ENCODE data around the gene PUS1.
"Not testable (repeated sequence)": the region's sequence is repeated elsewhere in the genome, so short reads cannot be mapped to it uniquely, and the experiment has no call there.

PUS1 gene

DNA sequence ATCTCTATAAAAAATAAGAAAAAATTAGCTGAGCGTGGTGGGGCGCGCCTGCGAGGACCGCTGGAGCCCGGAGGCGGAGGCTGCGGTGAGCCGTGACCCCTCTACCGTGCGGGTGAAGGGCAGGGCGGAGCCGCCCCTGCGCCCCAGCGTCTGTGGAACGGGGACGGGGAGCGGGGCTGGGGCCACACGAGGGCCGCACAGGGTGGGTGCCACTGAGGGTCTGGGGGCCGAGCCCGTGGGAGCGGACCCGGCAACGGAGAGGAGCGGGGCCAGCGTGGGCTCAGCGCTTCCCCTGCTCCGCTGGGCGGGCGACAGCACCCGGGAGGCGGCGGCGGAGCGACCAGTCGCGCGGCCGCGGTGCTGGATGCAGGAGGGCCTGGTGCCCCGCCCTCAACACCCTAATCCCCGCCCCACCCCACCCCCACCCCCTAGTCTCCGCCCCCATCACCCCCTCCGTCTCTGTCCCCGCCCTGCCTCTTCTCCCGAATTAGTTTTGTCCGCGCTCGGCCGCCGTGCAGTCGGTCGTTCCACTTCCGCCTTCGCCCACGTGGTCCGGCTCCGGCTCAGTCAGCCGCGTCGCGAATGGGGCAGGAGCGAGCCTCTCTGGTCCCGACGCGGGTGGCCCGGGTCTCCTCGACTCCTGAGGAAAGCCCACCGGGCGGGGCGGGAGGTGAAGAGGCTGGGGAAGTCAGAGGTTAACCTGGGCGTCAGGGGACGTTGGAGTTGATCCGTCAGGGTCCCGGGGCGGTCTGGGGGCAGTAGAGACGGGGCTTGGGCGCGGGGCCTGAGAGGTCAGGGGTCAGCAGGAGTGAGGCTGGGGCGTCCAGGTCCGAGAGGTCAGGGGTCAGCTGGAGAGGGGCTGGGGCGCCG, at the start of gene PUS1:
Gene PUS1, plus strand, starts transcription at position 566 of the 870 bp plus-strand sequence. CDS start 447 bp downstream, outside the sequence.
- DNase-seq, result peak; percentile 95

DNA sequence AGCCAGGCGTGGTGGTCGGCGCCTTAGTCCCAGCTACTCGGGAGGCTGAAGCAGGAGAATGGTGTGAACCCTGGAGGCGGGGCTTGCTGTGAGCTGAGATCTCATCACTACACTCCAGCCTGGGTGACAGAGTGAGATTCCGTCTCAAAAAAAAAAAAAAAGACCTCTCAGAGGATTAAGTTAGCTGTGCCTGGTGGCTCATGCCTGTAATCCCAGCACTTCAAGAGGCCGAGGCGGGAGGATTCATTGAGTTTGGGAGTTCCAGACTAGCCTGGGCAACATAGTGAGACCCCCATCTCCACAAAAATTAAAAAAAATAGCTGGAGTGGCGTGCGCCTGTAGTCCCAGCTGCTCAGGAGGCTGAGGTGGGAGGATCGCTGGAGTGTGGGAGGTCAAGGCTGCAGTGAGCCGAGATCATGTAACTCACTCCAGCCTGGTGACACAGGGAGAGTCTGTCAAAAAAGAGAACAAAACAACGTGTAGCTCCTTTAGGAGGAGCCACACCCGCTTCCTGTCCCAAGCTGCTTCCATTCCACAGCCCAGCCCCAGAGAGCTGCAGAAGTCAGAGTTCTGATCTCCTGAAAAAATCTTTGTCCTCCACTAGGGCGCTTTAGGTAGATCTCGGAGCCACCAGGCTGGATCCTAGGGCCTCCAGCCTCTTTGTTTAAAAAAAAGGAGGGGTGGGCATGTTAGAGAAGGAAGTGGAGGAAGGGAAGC, 46.1 kb upstream of the PUS1 start:
- DNase-seq, result no peak

DNA sequence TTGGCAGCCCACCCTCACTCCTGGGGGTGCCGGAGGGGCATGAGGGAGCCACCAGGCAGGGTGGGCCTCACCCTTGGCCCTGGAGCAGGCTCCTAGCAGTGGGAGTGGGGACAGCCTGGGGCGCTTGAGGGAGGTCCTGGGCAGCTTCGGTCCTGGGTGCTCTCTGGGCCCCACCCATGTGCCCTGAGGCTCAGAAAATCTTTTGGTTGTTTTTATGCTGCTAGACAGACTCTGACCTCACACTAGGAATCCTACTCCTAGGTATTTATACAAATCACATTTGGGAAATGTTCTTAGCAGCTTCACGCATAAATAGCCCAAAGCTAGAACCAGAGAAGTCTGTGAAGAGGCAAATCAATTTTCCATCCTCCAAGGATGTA, 45.6 kb upstream of the PUS1 start:
- DNase-seq, result no peak

DNA sequence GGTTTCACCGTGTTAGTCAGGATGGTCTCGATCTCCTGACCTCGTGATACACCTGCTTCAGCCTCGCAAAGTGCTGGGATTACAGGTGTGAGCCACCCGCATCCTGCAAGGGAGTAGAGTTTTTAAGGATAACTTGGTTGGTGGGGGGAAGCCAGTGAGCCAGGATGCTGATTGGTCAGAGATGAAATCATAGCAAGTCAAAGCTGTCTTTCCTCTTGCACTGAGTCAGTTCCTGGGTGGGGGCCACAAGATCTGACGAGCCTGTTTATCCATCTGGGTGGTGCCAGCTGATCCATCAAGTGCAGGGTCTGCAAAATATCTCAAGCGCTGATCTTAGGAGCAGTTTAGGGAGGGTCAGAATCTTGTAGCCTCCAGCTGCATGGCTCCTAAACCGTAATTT, 44.0 kb upstream of the PUS1 start:
- not testable (repeated sequence) for DNase-seq

DNA sequence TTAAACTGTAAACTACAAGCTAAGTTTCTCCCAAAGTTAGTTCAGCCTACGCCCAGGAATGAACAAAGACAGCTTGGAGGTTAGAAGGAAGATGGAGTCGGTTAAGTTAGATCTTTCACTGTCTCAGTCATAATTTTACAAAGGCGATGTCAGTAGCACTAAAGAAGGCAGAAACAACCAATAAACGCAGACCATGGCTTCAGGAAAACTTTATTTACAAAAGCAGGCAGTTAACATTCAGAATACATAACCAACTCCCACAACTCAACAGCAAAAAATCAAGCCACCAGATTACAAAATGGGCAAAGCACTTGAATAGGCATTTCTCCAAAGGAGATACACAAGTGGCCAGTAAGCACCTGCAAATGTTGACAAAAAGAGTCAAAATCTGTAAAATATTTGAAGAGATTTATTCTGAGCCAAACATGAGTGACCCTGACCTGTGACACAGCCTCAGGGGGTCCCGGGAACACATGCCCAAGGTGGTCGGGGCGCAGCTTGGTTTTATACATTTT, 43.5 kb upstream of the PUS1 start:
- no peak for DNase-seq

DNA sequence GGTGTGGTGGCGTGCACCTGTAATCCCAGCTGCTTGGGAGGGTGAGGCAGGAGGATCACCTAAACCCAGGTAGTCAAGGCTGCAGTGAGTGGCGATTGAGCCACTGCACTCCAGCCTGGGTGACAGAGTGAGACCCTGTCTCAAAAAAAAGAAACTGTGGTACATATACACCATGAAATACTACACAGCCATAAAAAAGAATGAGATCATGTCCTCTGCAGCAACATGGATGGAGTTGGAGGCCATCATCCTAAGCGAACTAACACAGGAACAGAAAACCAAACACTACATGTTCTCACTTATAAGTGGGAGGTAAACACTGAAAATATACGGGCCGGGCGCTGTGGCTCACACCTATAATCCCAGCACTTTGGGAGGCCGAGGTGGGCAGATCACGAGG, 37.4 kb upstream of the PUS1 start:
- DNase-seq, result not testable (repeated sequence)

DNA sequence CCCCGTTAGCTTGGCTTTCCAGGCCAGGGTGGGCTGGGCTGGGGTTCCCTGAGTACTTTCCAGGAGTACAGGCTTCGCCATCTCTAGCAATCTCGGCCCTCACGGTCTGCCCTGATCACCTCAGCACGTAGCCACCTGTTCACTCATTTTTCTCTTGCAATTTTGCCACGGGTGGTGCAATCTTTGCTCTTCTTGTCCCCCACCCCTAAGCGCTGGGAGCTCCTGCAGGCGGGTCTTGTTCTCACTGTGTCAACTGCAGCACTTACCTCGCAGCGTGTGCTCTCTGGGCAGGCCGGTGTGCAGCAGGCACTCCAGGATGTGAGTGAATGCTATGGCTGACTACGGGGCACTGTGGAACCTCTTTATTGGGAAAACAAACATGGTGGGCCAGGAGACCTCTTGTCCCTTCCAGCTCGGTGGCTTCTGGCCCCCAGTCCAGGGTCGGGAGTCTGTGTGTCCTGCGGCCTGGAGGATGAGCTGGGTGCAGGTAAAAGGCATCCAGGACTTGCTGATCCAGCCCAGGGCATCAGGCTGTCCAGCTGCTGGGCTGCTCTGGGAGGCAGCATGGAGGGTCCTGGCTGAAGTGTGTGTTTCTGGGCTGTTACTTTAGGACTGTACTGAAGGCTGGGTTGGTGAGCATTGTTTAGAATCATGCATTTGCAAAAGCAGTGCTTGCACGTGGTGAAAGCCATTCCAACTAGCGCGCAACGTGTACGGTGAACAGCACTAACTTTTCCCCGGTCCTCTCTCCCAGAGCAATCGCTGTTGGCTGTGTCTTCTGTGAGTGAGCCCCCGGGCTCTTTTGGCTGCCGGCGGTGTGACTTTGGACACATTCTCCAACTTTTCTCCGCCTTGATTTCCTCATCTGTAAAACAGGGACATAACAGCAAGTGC, 36.1 kb upstream of the PUS1 start:
- DNase-seq, result no peak

DNA sequence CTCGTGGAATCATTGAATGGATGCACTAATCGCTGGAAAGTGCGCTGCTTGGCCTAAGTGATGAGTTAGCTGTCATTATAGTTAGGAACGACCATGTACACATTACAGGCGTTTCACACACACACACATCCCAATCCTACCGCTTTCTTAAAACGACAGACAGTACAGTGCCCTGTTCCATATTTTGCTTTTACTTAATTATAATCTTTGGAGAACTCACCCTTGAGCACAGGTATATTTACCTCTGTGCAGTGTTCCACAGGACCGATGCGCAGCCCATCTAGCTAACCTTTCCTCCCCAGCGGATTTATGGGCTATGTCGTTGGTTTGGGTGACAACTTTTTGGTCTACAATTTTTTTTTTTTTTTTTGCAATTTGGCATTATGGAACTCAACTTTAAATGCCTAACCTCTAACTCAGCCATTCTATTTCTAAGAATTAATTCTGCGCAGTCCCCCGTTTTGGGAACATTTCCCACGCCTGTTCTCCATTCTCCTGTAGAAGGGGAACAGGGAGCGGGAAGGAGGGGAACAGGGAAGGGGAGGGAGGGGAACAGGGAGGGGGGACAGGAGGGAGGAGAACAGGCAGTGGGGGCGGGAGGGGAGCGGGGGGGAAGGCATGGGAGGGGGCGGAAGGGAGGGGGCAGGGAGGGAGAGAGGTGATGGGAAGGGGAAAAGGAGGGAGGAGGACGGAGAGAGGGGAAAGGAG, 35.3 kb upstream of the PUS1 start:
- DNase-seq, result no peak

DNA sequence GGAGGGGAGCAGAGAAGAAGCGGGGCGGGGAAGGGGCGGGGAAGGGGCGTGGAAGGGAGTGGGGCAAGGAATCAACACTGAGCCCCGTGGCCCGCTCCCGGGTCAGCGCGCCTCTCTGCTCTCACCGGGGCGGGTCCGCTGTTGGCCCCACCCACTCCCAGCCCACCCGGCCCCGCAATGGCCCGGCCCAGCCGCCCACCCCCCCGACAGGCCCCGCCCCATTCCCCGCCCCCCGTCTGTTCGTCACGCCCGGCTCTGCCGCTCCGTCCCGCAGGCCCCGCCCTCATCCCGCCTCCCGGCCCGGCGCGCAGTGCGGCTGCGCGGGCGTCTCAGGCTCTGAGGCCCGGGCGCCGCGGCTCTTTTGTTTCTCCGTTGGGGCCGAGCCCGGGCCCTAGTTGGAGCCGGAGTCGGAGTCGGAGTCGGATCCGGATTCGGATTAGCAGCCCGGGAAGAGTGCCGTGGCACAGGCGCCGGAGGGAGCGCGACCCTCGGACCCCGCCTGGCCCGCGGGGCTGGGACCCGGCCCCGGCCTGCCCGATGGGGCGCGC, 34.7 kb upstream of the PUS1 start, which contains the start of gene ULK1:
Gene ULK1, plus strand, starts transcription at position 310 of the 548 bp plus-strand sequence. CDS start 380 bp downstream, outside the sequence.
- peak; percentile 95 for DNase-seq

DNA sequence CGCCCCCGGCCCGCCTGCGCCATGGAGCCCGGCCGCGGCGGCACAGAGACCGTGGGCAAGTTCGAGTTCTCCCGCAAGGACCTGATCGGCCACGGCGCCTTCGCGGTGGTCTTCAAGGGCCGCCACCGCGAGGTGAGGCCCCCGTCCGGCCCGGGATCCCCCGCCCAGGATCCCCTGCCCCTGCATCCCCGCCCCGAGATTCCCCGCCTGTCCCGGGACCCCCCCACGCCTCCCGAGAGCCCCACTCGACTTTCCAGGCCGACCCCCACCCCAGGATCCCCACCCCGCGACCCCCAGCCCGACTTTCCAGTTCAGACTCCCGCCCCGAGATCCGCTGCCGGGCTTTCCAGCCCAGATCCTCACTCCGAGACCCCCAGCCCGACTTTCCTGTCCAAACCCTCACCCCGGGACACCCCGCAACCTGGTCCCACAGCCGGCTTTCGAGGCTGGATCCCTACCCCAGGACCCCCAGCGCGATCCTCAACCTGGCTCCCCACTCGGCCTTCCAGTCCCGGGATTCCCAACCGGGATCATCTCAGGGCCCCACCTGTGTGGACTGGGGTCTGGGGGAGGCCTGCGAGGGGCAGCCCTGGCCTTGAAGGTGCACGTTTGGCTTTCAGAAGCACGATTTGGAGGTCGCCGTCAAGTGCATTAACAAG, 34.0 kb upstream of the PUS1 start:
- no peak for DNase-seq

DNA sequence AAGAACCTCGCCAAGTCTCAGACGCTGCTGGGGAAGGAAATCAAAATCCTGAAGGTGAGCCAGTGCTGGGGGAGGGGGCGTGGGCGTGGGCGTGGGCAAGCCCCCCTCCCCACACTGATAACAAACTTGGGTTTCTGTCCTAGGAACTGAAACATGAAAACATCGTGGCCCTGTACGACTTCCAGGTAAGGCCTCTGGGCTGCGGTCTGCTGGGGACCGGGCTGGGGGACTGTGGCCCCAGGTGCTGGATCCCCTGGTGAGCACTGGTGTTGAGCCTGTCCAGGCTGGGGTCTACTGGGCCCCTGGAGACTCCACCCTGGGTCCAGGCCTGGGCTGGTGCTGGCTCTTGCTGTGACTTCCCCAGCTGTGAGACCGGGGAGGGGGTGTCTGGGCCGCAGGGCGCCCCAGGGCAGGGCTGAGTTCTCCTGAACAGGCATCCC, 33.4 kb upstream of the PUS1 start:
- peak; percentile 33 for DNase-seq

DNA sequence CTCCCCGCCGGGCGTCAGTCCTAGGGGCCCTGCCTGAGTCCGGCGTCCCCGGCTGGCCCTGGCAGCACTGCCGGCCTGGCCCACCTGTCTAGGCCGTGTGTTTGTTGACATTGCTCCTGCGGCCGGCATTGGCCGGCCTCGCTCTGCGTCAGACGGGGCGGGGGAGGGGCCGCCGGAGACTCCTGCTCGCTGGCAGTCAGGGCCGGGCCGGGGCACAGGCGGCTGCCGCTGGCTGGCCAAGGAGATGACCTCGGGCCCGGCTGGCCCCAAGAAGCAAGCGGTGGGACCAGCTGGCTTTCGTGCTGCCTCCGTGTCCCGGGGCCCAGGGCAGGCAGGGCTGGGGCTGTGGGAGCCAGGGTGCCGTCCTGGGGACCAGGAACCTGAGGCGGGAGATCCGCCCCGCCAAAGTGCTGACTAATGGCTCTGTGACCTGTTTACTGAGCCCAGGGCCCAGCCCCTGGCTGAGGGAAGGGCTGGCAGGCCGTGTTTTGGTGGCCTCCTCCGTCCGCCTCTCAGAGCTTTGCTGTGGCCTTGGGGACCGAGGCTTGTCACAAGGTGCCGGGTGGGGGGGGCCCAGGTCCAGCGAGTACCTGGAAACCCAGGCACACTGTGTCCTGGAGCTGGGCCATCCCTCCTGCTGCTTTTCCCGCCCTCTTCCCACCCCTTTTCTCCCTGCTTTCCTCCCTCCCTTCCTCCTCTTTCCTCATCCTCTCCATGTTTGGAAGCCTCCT, 32.8 kb upstream of the PUS1 start:
- DNase-seq, result peak; percentile 75

DNA sequence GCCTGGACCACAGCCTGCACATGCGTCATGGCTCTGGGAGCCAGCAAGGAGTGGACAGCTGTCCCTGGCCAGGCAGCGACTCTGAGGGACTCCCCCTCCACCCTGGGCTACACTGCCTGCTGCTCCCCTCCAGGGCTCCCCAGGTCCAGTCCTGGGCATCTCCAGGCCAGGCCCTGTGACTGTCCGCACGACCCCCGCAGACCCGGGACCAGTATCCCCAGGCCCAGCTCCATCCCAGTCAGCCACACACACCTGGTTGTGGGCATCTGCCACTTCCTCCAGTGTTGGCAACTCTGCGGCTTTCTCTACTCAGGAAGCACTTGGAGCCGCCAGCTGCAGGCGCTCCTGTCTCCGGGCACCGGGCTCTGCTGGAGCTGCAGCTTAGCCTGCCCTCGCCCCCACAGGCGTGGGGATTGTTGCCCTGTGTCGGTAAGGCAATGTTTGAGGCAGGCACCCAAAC, 32.2 kb upstream of the PUS1 start:
- no peak for DNase-seq

DNA sequence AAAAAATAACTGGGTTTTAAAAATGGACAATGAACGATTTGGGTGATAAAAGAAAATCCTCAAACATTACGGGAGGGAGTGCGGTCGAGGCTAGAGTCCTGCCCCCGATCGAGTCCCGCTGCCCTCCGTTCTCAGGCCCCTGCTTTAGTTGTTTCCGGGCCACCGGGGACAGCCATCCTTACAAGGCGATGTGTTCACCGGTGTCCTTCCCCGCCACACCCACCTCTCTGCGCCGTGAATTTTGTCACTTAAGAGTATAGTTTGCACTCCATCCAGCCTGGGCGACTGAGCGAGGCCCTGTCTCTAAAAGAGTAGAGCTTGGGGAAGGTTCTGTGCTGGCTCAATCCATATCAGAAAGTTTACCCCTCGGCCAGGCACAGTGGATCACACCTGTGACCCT, 31.8 kb upstream of the PUS1 start:
- no peak for DNase-seq

DNA sequence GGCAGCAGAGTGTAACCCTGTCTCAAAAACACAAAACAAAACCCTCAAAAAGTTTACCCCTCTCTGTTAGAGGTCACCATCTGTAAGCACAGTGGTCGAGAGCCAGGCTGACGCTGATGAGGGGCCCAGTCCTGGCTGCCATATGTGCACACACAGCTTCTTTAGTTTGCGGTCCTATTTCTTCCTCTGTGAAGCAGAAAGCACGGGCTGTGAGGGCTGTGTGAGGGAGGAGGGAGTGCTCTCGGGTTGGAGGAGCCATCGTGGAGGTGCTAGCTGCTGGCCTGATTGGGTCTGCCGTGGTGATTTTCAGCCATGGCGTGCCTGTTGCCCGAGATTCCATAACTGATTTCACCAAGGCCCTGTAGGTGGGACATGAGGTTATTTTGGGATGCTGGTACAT, 31.2 kb upstream of the PUS1 start:
- no peak for DNase-seq

DNA sequence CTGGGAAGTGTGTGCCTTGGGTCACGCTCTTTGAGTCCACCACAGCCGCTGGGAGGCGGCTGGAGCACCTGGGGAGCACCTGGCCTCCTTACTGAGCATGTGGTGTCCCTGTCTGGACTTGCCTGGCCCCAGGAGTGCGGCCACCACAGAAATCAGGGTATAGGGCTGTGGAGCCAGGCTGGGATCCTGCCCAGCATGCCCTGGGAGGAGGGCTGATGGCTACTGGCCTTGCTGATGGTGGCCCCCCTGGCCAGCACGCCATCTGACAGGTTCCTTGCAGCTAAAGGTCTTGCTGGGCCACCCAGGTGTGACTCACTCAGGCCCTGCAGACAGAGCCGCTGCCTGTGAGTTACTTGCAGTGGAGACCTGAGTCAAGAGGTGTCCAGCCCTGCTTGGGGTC, 28.7 kb upstream of the PUS1 start:
- DNase-seq, result no peak

DNA sequence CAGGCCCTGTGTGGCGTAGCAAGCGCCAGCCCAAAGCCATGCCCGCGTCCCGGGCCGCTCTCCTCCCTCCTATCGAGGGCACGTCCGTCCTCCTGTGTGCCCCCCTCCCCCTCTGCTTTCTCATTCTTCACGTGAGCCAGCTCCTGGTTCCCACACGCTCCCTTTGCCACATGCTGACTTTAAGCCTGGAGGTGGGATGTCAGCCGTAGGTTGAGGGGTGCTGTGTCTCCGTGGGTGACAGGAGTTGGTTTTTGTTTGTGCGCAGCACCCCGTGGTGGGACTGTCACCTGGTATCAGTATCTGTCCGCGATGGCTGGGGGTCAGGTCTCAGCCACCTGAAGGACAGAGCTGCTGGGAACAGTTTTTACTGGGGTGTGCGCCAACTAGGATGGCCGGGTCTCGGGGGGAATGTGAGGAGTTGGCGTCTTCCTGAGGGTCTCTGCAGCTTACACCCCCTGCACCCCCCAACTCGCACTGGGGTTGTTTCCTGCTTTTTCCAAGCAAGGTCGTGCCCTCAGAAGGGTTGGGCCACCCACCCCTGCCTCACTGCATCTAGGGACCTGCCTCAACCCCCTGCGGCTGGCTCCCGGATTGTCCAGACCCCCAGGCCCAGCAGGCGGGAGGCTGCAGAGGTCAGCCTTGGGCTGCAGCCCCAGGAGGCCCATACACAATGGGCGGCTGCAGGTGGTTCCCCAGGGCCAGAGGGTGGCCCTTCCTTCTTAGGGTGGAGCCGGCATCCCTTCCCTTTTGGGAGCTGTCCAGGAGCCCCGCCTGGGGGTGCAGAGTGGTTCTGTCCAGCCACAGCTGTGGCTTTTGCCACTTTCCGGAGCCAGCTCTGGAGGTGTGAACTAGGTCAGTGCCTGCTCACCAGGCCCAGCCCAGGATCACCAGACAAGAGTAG, 27.4 kb upstream of the PUS1 start:
- DNase-seq, result no peak

DNA sequence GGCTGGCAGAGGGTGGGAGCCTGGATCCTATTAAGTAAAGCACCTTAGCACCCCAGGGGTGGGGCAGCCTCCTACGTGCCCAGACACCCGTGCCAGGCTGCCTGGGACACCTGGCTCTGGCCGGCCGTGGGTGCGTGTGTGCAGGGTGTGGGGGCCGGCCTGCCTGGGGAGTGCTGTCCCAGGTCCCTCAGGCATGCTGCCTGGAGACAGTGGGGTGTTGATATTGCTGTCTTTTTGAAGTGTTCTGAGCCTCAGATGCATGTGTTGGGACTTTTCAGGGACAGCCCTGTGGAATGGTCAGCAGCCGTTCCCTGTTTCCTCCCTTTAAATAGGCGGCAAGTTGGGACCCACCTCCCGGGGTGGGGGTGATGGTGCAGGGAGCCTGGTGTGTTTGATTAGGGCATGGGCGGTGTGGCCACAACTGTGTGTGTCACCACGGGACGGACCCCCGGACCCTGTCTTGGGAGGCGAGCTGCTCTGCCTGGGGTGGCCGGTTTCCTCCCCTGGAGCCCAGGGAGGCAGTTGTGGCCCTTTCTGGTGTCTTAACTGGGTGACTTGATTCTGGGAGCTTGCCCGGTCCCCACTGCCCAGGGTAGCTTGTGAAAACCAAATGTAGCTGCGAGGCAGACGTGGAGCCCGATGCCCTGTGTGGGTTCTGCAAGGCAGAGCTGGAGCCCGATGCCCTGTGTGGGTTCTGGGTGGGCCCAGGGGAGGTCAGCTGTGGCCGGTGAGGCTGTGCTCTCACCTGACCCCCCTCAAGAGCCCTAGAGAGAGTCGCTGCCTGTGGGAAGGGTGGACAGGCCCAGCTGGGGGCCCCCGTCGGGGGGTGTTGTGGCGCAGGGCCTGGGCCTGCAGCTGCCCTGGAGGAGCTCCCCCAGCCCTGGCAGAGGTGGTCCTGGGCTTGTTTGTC, 26.5 kb upstream of the PUS1 start:
- DNase-seq, result no peak
